HepG2 (cell line): Measurements from ENCODE around the gene PLS1. TPM values are rescaled to one million over a fixed set of nuclear protein-coding genes. Genes with fewer than 3 reads are reported as not detected.
A peak's percentile ranks its signal among the peaks of the same experiment; 100 is the strongest.

Source experiments
- HCFC1 ChIP-seq: fragments of 150-350 bp; IDR thresholded peaks from 2 replicates; pipeline ENCODE4 v1.6.1; 2014; ENCODE audit warnings: low read depth, low read length
- HMGXB4 ChIP-seq, 2 experiments: sonication (generic) in 1 of 2; formaldehyde crosslinking in 1 of 2; IDR thresholded peaks; 2 replicates each; pipeline versions ENCODE4 v1.4.0 to v1.6.1; 2018 to 2020; ENCODE audit warnings: missing genetic modification reagents in 2 of 2, borderline replicate concordance in 1 of 2, low read depth in 1 of 2, mild to moderate bottlenecking in 1 of 2, missing biosample characterization in 1 of 2
- KDM5A ChIP-seq: fragments of 200-600 bp; sonication (generic); IDR thresholded peaks from 2 replicates; pipeline ENCODE4 v1.7.0; 2018; ENCODE audit warnings: antibody characterized with exemption, mild to moderate bottlenecking, low read length, borderline replicate concordance
- KDM5B ChIP-seq: sonication (generic); formaldehyde crosslinking; IDR thresholded peaks from 2 replicates; pipeline ENCODE4 v1.4.0; 2020; ENCODE audit warnings: missing genetic modification reagents, mild to moderate bottlenecking, borderline replicate concordance
- MAX ChIP-seq: IDR thresholded peaks from 2 replicates; pipeline ENCODE4 v1.6.1; 2012; ENCODE audit warnings: inconsistent platforms
- NR2F6 ChIP-seq, 2 experiments: IDR thresholded peaks; 2 replicates each; pipeline ENCODE4 v1.6.1; 2016; ENCODE audit warnings: antibody characterized with exemption in 1 of 2, mild to moderate bottlenecking in 1 of 2
- PPARG ChIP-seq: conservative IDR thresholded peaks from 2 replicates; pipeline ENCODE4 v1.6.1; 2016; ENCODE audit warnings: missing biosample characterization, missing genetic modification reagents
- SIN3A ChIP-seq: IDR thresholded peaks from 2 replicates; pipeline ENCODE4 v1.6.1; 2011; ENCODE audit warnings: low read depth, mild to moderate bottlenecking, control low read depth, low read length, borderline replicate concordance
- ZHX1 ChIP-seq: sonication (generic); formaldehyde crosslinking; IDR thresholded peaks from 2 replicates; pipeline ENCODE4 v1.8.1; 2022; ENCODE audit warnings: low read depth, mild to moderate bottlenecking, missing genetic modification reagents
- ZIK1 ChIP-seq: sonication (generic); formaldehyde crosslinking; IDR thresholded peaks from 2 replicates; pipeline ENCODE4 v1.5.0; 2020; ENCODE audit warnings: mild to moderate bottlenecking, low read depth, missing genetic modification reagents, borderline replicate concordance
- ZNF207 ChIP-seq: fragments of 450-650 bp; IDR thresholded peaks from 2 replicates; pipeline ENCODE4 v1.6.1; 2016; ENCODE audit warnings: antibody characterized with exemption, borderline replicate concordance
- ZNF263 ChIP-seq: sonication (generic); formaldehyde crosslinking; IDR thresholded peaks from 2 replicates; pipeline ENCODE4 v1.4.0; 2020; ENCODE audit warnings: missing genetic modification reagents
- ZNF333 ChIP-seq: sonication (generic); formaldehyde crosslinking; IDR thresholded peaks from 2 replicates; pipeline ENCODE4 v1.4.0; 2020; ENCODE audit warnings: mild to moderate bottlenecking, missing genetic modification reagents, borderline replicate concordance
- ZNF83 ChIP-seq: sonication (generic); formaldehyde crosslinking; IDR thresholded peaks from 2 replicates; pipeline ENCODE4 v1.4.0; 2020; ENCODE audit warnings: missing genetic modification reagents, mild to moderate bottlenecking, borderline replicate concordance
- ZXDC ChIP-seq: sonication (generic); formaldehyde crosslinking; IDR thresholded peaks from 2 replicates; pipeline ENCODE4 v1.5.0; 2020; ENCODE audit warnings: mild to moderate bottlenecking, missing genetic modification reagents
- polyA plus RNA-seq, 8 experiments: library from polyadenylated mRNA; depleted of rRNA in 3 of 8; stranded (reverse) in 7 of 8; unstranded in 1 of 8; fragments of >200 nt; fragmentation: Illumina TruSeq in 4 of 8; extraction: Trizol in 4 of 8; gene quantifications; 2 replicates each; pipeline versions ENCODE4 v1.2.1 to v1.2.3, GENCODE V29; 2011 to 2016; ENCODE audit warnings: low read depth in 4 of 8, missing spikeins in 1 of 8, mixed read lengths in 1 of 8; ENCODE audit not compliant: insufficient read depth in 1 of 8
- total RNA-seq, 5 experiments: library from RNA; depleted of rRNA; stranded (reverse); fragments of >200 nt; fragmentation: Illumina TruSeq; extraction: Trizol; gene quantifications; 2 replicates each; pipeline ENCODE4 v1.2.3, GENCODE V29; 2016; ENCODE audit warnings: low read depth in 1 of 5

PLS1 gene
- total and polyA plus RNA-seq, 2 of the 13 experiments (the other 11 are each of a cell fraction or from before 2014, with no cell fraction given), result 11.2 to 21.1 TPM

- TF ChIP-seq NR2F6 (IDR thresholded peaks at IDR 0.05) (no peak), NR2F6 (CRISPR knock-in tag; IDR thresholded peaks at IDR 0.05) (no peak), ZNF207 (no peak), HCFC1 (no peak), ZXDC (CRISPR knock-in tag) (no peak), KDM5B (CRISPR knock-in tag) (peak; percentile 30; the same call in 1 of the 2 replicates), ZIK1 (CRISPR knock-in tag) (no peak; the same call in 1 of the 2 replicates), HMGXB4 (CRISPR knock-in tag; IDR thresholded peaks at IDR 0.05; ENCODE audit: borderline replicate concordance in 1 of 2, low read depth in 1 of 2) (peak; percentile 81 to 90; a peak in 3 of 4 replicates), MAX (peak; percentile 44; the same call in 1 of the 2 replicates), ZNF263 (peak; percentile 7; the same call in 1 of the 2 replicates), ZHX1 (CRISPR knock-in tag) (no peak; the same call in 1 of the 2 replicates), ZNF83 (CRISPR knock-in tag) (0 out of 2 replicates have a peak, but pooled peaks have one; percentile 23), ZNF333 (CRISPR knock-in tag) (peak; percentile 28; the same call in 1 of the 2 replicates), PPARG (CRISPR knock-in tag) (0 out of 2 replicates have a peak, but pooled peaks have one; percentile 8), KDM5A (peak; percentile 57; the same call in 1 of the 2 replicates), SIN3A (peak; percentile 82; the same call in 1 of the 2 replicates)
These were observed 128.6 kb downstream of the PLS1 start (continued) for GRCh38 chr3:142724682-142725356.
